CD4-positive, alpha-beta T cell treated with Interleukin-17A for 1 hour (primary cell): ENCODE measurements around the gene MLH3.

Experiments
- DNase-seq: peaks from one replicate; pipeline ENCODE4 v3.0.0-alpha.2; 2020

Gene MLH3

GRCh38 chr14:74982661-74983060, 68.6 kb downstream of the MLH3 start:
- no peak for DNase-seq

- DNase-seq = no peak
Observed at GRCh38 chr14:74981833-74982232, 69.4 kb downstream of the MLH3 start.

GRCh38 chr14:74981462-74981782, 69.8 kb downstream of the MLH3 start:
- DNase-seq = no peak

- no peak for DNase-seq
Observed at GRCh38 chr14:74980731-74981461, 70.4 kb downstream of the MLH3 start.

GRCh38 chr14:74980398-74980730, 70.9 kb downstream of the MLH3 start:
- no peak for DNase-seq

- DNase-seq = no peak
Observed at GRCh38 chr14:74979442-74980397, 71.5 kb downstream of the MLH3 start.

- DNase-seq = no peak
Observed at GRCh38 chr14:74979029-74979428, 72.2 kb downstream of the MLH3 start.

GRCh38 chr14:74978416-74978947, 72.8 kb downstream of the MLH3 start:
- DNase-seq = no peak

- no peak for DNase-seq
Observed at GRCh38 chr14:74977901-74978385, 73.3 kb downstream of the MLH3 start.

GRCh38 chr14:74977164-74977900, 73.9 kb downstream of the MLH3 start:
- no peak for DNase-seq

GRCh38 chr14:74976264-74977113, 74.8 kb downstream of the MLH3 start:
- no peak for DNase-seq

GRCh38 chr14:74975059-74975810, 76.0 kb downstream of the MLH3 start:
- DNase-seq = no peak

- DNase-seq = no peak
Observed at GRCh38 chr14:74974364-74975058, 76.8 kb downstream of the MLH3 start.

GRCh38 chr14:74973905-74974363, 77.3 kb downstream of the MLH3 start:
- no peak for DNase-seq

- no peak for DNase-seq
Observed at GRCh38 chr14:74973003-74973653, 78.1 kb downstream of the MLH3 start.

- DNase-seq = no peak
Observed at GRCh38 chr14:74968811-74969210, 82.5 kb downstream of the MLH3 start.

- DNase-seq = no peak
Observed at GRCh38 chr14:74965486-74966153, 85.6 kb downstream of the MLH3 start.

- DNase-seq = no peak
Observed at GRCh38 chr14:74964787-74965485, 86.3 kb downstream of the MLH3 start.
